Measurements from ENCODE around the gene SORCS2.
A peak's percentile ranks its signal among the peaks of the same experiment; 100 is the strongest.

Gene SORCS2

GRCh38 chr4:7709431-7709830, 517.1 kb downstream of the SORCS2 start:
- DNase-seq: no peak

GRCh38 chr4:7710126-7710525, 517.8 kb downstream of the SORCS2 start:
- DNase-seq: no peak

- no peak for DNase-seq
Measured at GRCh38 chr4:7710576-7711306, 518.4 kb downstream of the SORCS2 start.

GRCh38 chr4:7711307-7711963, 519.1 kb downstream of the SORCS2 start:
- no peak for DNase-seq

- DNase-seq: no peak
Measured at GRCh38 chr4:7712021-7712671, 519.8 kb downstream of the SORCS2 start.

- DNase-seq: no peak
Measured at GRCh38 chr4:7713757-7714156, 521.4 kb downstream of the SORCS2 start.

- no peak for DNase-seq
Measured at GRCh38 chr4:7714176-7714575, 521.8 kb downstream of the SORCS2 start.

- DNase-seq: no peak
Measured at GRCh38 chr4:7714738-7715137, 522.4 kb downstream of the SORCS2 start.

- no peak for DNase-seq
Measured at GRCh38 chr4:7715271-7716009, 523.1 kb downstream of the SORCS2 start.

- no peak for DNase-seq
Measured at GRCh38 chr4:7716010-7716721, 523.8 kb downstream of the SORCS2 start.

- DNase-seq: no peak
Measured at GRCh38 chr4:7717161-7717560, 524.8 kb downstream of the SORCS2 start.

- no peak for DNase-seq
Measured at GRCh38 chr4:7717946-7718490, 525.7 kb downstream of the SORCS2 start.

GRCh38 chr4:7719354-7720174, 527.2 kb downstream of the SORCS2 start:
- peak; percentile 77 to 80 for DNase-seq

GRCh38 chr4:7721984-7722551, 529.7 kb downstream of the SORCS2 start:
- DNase-seq: peak in 1 of 2 donors; percentile 11

GRCh38 chr4:7722766-7723387, 530.5 kb downstream of the SORCS2 start:
- DNase-seq: no peak

- no peak for DNase-seq
Measured at GRCh38 chr4:7723625-7724024, 531.3 kb downstream of the SORCS2 start.

- no peak for DNase-seq
Measured at GRCh38 chr4:7725951-7726350, 533.6 kb downstream of the SORCS2 start.

- DNase-seq: no peak
Measured at GRCh38 chr4:7726665-7727413, 534.5 kb downstream of the SORCS2 start.

- DNase-seq: no peak
Measured at GRCh38 chr4:7727749-7728148, 535.4 kb downstream of the SORCS2 start.

GRCh38 chr4:7731437-7731836, 539.1 kb downstream of the SORCS2 start:
- no peak for DNase-seq
